HepG2 (cell line): ENCODE results near the gene RAB40C. TPM values are rescaled to one million over a fixed set of nuclear protein-coding genes. Genes with fewer than 3 reads are reported as not detected.

ENCODE experiments used
- ATAC-seq: fragments of 200-7000 bp; cut with Tn5 transposase; 3 replicates; pipeline ENCODE4 v1.9.1; 2020; ENCODE audit warnings: mild to moderate bottlenecking, moderate library complexity
- BruUV-seq: library from RNA; stranded (reverse); fragments of 400-500 nt; replicated peaks from 2 replicates; lab custom pipeline; 2021; lab: Mats Ljungman, UMichigan
- CTCF ChIA-PET: fragments of 300-600 bp; formaldehyde crosslinking; extraction: SDS; loops from one replicate; lab custom pipeline; 2021; ENCODE audit warnings: low total read pairs, inconsistent platforms, low intra/inter-chr PET ratio; lab: Yijun Ruan, JAX
- POLR2A ChIA-PET: fragments of 350-600 bp; sonication (Branson Sonifier 250); formaldehyde crosslinking; loops from one replicate; lab custom pipeline; 2020; ENCODE audit warnings: antibody characterized with exemption, inconsistent platforms; lab: Yijun Ruan, JAX
- DNase-seq: peaks from one replicate; pipeline ENCODE4 v3.0.0-alpha.2; 2015; ENCODE audit warnings: low spot score
- FAIRE-seq: peaks from 3 replicates; lab custom pipeline; 2011; peaks lifted over from hg19 to GRCh38; lab: Jason Lieb, UNC
- H2AFZ ChIP-seq: one replicate; pipeline ENCODE4 v1.6.1; 2011; ENCODE audit warnings: low read length, inconsistent platforms
- H3K27ac ChIP-seq: fragments of 300-600 bp; 3 replicates; pipeline ENCODE4 v1.8.0; 2011; ENCODE audit warnings: mixed run types, mild to moderate bottlenecking, mixed read lengths, low read length, inconsistent platforms; ENCODE audit not compliant: insufficient read depth; ENCODE audit errors: extremely low read length
- H3K27me3 ChIP-seq, 2 experiments: fragments of 200-600 bp in 1 of 2; 2 replicates in 1 of 2; 3 replicates in 1 of 2; pipeline versions ENCODE4 v1.6.0 to v1.8.0; 2011; ENCODE audit warnings: low read length in 2 of 2, mild to moderate bottlenecking in 2 of 2, moderate library complexity in 2 of 2, inconsistent platforms in 1 of 2; ENCODE audit not compliant: insufficient read depth in 2 of 2, control insufficient read depth in 1 of 2
- H3K36me3 ChIP-seq, 2 experiments: fragments of 200-600 bp in 1 of 2; replicated peaks in 1 of 2; 2 replicates in 1 of 2; 3 replicates in 1 of 2; pipeline versions ENCODE4 v1.5.1 to v1.8.0; 2011; ENCODE audit warnings: low read length in 2 of 2, inconsistent platforms in 1 of 2; ENCODE audit not compliant: insufficient read depth in 2 of 2, control insufficient read depth in 1 of 2
- H3K4me1 ChIP-seq: 2 replicates; pipeline ENCODE4 v1.5.1; 2012; ENCODE audit warnings: low read length, inconsistent platforms; ENCODE audit not compliant: insufficient read depth
- H3K4me2 ChIP-seq: 2 replicates; pipeline ENCODE4 v1.6.0; 2011; ENCODE audit warnings: low read depth, low read length, inconsistent platforms
- H3K4me3 ChIP-seq, 3 experiments: fragments of 200-600 bp in 1 of 3; sonication (generic), shearing (Covaris generic) in 1 of 3; replicated peaks in 1 of 3; 2 replicates each; pipeline ENCODE4 v1.5.1; 2011 to 2016; ENCODE audit warnings: low read length in 3 of 3, inconsistent platforms in 2 of 3, low read depth in 2 of 3, mild to moderate bottlenecking in 2 of 3, control low read depth in 1 of 3, mixed read lengths in 1 of 3; ENCODE audit not compliant: insufficient read depth in 1 of 3
- H3K79me2 ChIP-seq: one replicate; pipeline ENCODE4 v1.6.1; 2011; ENCODE audit warnings: low read length, inconsistent platforms; ENCODE audit not compliant: insufficient read depth
- H3K9ac ChIP-seq: 2 replicates; pipeline ENCODE4 v1.6.0; 2011; ENCODE audit warnings: mild to moderate bottlenecking, low read depth, low read length, inconsistent platforms; ENCODE audit not compliant: insufficient read depth
- H3K9me3 ChIP-seq: 2 replicates; pipeline ENCODE4 v1.5.1; 2012; ENCODE audit warnings: mild to moderate bottlenecking, low read length
- H4K20me1 ChIP-seq: 2 replicates; pipeline ENCODE4 v1.6.0; 2011; ENCODE audit warnings: inconsistent platforms, mild to moderate bottlenecking, low read length, moderate library complexity; ENCODE audit not compliant: insufficient read depth
- AGO2 ChIP-seq: fragments of 200-400 bp; formaldehyde crosslinking; optimal IDR thresholded peaks from 2 replicates; pipeline ENCODE3; 2017; ENCODE audit warnings: mild to moderate bottlenecking, low read depth, low read length, moderate library complexity
- DNMT3B ChIP-seq: conservative IDR thresholded peaks from 2 replicates; pipeline ENCODE4 v1.6.1; 2016; ENCODE audit warnings: missing biosample characterization, control low read depth
- RBFOX2 ChIP-seq: fragments of 200-400 bp; formaldehyde crosslinking; IDR thresholded peaks from 2 replicates; pipeline ENCODE4 v1.6.1; 2017; ENCODE audit warnings: low read depth, mild to moderate bottlenecking, low read length
- TBX3 ChIP-seq: fragments of 450-650 bp; IDR thresholded peaks from 2 replicates; pipeline ENCODE4 v1.6.1; 2017; ENCODE audit warnings: antibody characterized with exemption, mild to moderate bottlenecking, inconsistent platforms, borderline replicate concordance
- ZNF234 ChIP-seq: sonication (generic); formaldehyde crosslinking; conservative IDR thresholded peaks from 2 replicates; pipeline ENCODE4 v1.5.1; 2020; ENCODE audit warnings: mild to moderate bottlenecking, missing genetic modification reagents
- ZNF414 ChIP-seq: sonication (generic); formaldehyde crosslinking; IDR thresholded peaks from 2 replicates; pipeline ENCODE4 v1.5.0; 2020; ENCODE audit warnings: missing genetic modification reagents
- ZNF570 ChIP-seq: sonication (generic); formaldehyde crosslinking; IDR thresholded peaks from 2 replicates; pipeline ENCODE4 v1.4.0; 2020; ENCODE audit warnings: mild to moderate bottlenecking, missing genetic modification reagents, borderline replicate concordance
- WGBS: methylation state at CpG from one replicate; pipeline ENCODE4 v1.1.6; 2017; ENCODE audit warnings: low lambda C conversion rate; 5-methylcytosine and 5-hydroxymethylcytosine counted together
- in situ Hi-C: cut with HindIII; loops from 2 replicates; pipeline ENCODE4 v1.10.0; 2017; ENCODE audit warnings: low pct_unique_long_range_greater_than_20kb; ENCODE audit not compliant: extremely low pct_ligation_motif_present
- intact Hi-C: fragments of 100-400 bp; cut with micrococcal nuclease; formaldehyde crosslinking; loops from one replicate; pipeline ENCODE4 v1.10.0; 2022; ENCODE audit not compliant: unreplicated experiment
- polyA plus RNA-seq, 8 experiments: library from polyadenylated mRNA; depleted of rRNA in 3 of 8; stranded (reverse) in 7 of 8; unstranded in 1 of 8; fragments of >200 nt; fragmentation: Illumina TruSeq in 4 of 8; extraction: Trizol in 4 of 8; gene quantifications; 2 replicates each; pipeline versions ENCODE4 v1.2.1 to v1.2.3, GENCODE V29; 2011 to 2016; ENCODE audit warnings: low read depth in 4 of 8, missing spikeins in 1 of 8, mixed read lengths in 1 of 8; ENCODE audit not compliant: insufficient read depth in 1 of 8
- total RNA-seq, 5 experiments: library from RNA; depleted of rRNA; stranded (reverse); fragments of >200 nt; fragmentation: Illumina TruSeq; extraction: Trizol; gene quantifications; 2 replicates each; pipeline ENCODE4 v1.2.3, GENCODE V29; 2016; ENCODE audit warnings: low read depth in 1 of 5

Gene RAB40C
- total and polyA plus RNA-seq, 2 of the 13 experiments (the other 11 are each of a cell fraction or from before 2014, with no cell fraction given), result 7.7 to 11.5 TPM

- 96% methylated on average over 44 of the region's 74 CpGs for WGBS
- H3K79me2 ChIP-seq, result peaks cover 6% of the 10 kb centered on the region
- H3K27me3 ChIP-seq, result no peaks in the 10 kb centered on the region
- in situ Hi-C loops, result no loop called here
- peaks cover 44% of the 10 kb centered on the region for H3K4me1 ChIP-seq
- no peaks in the 10 kb centered on the region for H3K9me3 ChIP-seq
- no peak overlapping the region for H3K9ac ChIP-seq
- intact Hi-C loops, result no loop called here
- TF ChIP-seq AGO2, result peak; percentile 69
- no peak for TF ChIP-seq ZNF234 (CRISPR knock-in tag)
- TF ChIP-seq ZNF414 (CRISPR knock-in tag), result no peak
- no peak for TF ChIP-seq DNMT3B (CRISPR knock-in tag)
- TF ChIP-seq TBX3, result no peak
- TF ChIP-seq RBFOX2, result peak; percentile 69; the same call in 1 of the 2 replicates
- no peak for TF ChIP-seq ZNF570
- ChIA-PET POLR2A (no interaction called here), CTCF (no interaction called here)
- H3K4me3 ChIP-seq, result no peak overlapping the region
- H2AFZ ChIP-seq, result no peak overlapping the region
- no peak for FAIRE-seq
- no peak for DNase-seq
- no peaks in the 10 kb centered on the region for H4K20me1 ChIP-seq
- H3K36me3 ChIP-seq, result no peaks in the 10 kb centered on the region; a peak in 1 of 5 replicates
- H3K4me2 ChIP-seq, result no peak overlapping the region
- H3K27ac ChIP-seq, result no peak overlapping the region
- no peak for ATAC-seq
- no TSS peak for BruUV-seq
These were observed 43.6 kb downstream of the RAB40C start for GRCh38 chr16:633336-634050.
